Subcutaneous abdominal adipose tissue (tissue), 5 donors: ENCODE measurements around the gene USF2.

Experiments used
- H3K27ac ChIP-seq: one replicate; pipeline ENCODE4 v1.7.0; 2013; ENCODE audit warnings: low read depth, mild to moderate bottlenecking, inconsistent platforms, low read length, moderate library complexity
- H3K27me3 ChIP-seq, 5 donors: one replicate each; pipeline ENCODE4 v1.7.0; 2013; ENCODE audit warnings: low read length in 5 of 5, inconsistent platforms in 1 of 5; ENCODE audit not compliant: control insufficient read depth in 5 of 5, insufficient read depth in 4 of 5
- H3K36me3 ChIP-seq, 5 donors: one replicate each; pipeline ENCODE4 v1.7.0; 2013; ENCODE audit warnings: low read length in 5 of 5; ENCODE audit not compliant: control insufficient read depth in 5 of 5, insufficient read depth in 5 of 5
- H3K4me1 ChIP-seq, 5 donors: one replicate each; pipeline ENCODE4 v1.7.0; 2013; ENCODE audit warnings: low read length in 5 of 5, mild to moderate bottlenecking in 3 of 5, moderate library complexity in 1 of 5; ENCODE audit not compliant: control insufficient read depth in 5 of 5, insufficient read depth in 5 of 5
- H3K4me3 ChIP-seq, 5 donors: one replicate each; pipeline ENCODE4 v1.7.0; 2013; ENCODE audit warnings: low read length in 5 of 5, low read depth in 1 of 5
- H3K9ac ChIP-seq, 5 donors: one replicate each; pipeline ENCODE4 v1.7.0; 2013; ENCODE audit warnings: low read length in 5 of 5, mild to moderate bottlenecking in 4 of 5, moderate library complexity in 3 of 5
- H3K9me3 ChIP-seq, 5 donors: one replicate each; pipeline ENCODE4 v1.7.0; 2013; ENCODE audit warnings: low read length in 5 of 5; ENCODE audit not compliant: control insufficient read depth in 5 of 5
- donor health status: healthy.
- donor health status: healthy.
- donor health status: healthy.
- donor health status: healthy.
- donor health status: healthy.

The USF2 gene

GRCh38 chr19:35308910-35309309, 40.1 kb downstream of the USF2 start:
- Histone ChIP-seq H3K4me1 (peaks cover 0 to 7% (median 0%) of the 10 kb centered on the region in 5 donors), H3K9ac (no peak overlapping the region), H3K4me3 (no peak overlapping the region), H3K27me3 (peaks cover 3 to 17% (median 7%) of the 10 kb centered on the region in 5 donors), H3K27ac (no peak overlapping the region), H3K9me3 (no peaks in the 10 kb centered on the region), H3K36me3 (no peaks in the 10 kb centered on the region)

- H3K36me3 ChIP-seq: no peaks in the 10 kb centered on the region
- H3K9ac ChIP-seq: no peak overlapping the region
- H3K4me3 ChIP-seq: no peak overlapping the region
- H3K4me1 ChIP-seq: peaks cover 0 to 7% (median 0%) of the 10 kb centered on the region in 5 donors
- no peaks in the 10 kb centered on the region for H3K9me3 ChIP-seq
- no peak overlapping the region for H3K27ac ChIP-seq
- peaks cover 3 to 20% (median 5%) of the 10 kb centered on the region in 5 donors for H3K27me3 ChIP-seq
Measured at GRCh38 chr19:35309481-35310279, 40.9 kb downstream of the USF2 start.

- Histone ChIP-seq H3K36me3 (no peaks in the 10 kb centered on the region), H3K9ac (no peak overlapping the region), H3K4me1 (peaks cover 0 to 7% (median 0%) of the 10 kb centered on the region in 5 donors), H3K27ac (no peak overlapping the region), H3K4me3 (no peak overlapping the region), H3K9me3 (no peaks in the 10 kb centered on the region), H3K27me3 (peaks cover 3 to 17% (median 5%) of the 10 kb centered on the region in 5 donors)
Measured at GRCh38 chr19:35310331-35310730, 41.6 kb downstream of the USF2 start.

GRCh38 chr19:35310811-35311465, 42.2 kb downstream of the USF2 start:
- Histone ChIP-seq H3K9ac (no peak overlapping the region), H3K27me3 (peaks cover 3 to 14% (median 9%) of the 10 kb centered on the region in 5 donors), H3K36me3 (no peaks in the 10 kb centered on the region), H3K4me1 (peaks cover 0 to 7% (median 0%) of the 10 kb centered on the region in 5 donors), H3K4me3 (no peak overlapping the region), H3K27ac (no peak overlapping the region), H3K9me3 (no peaks in the 10 kb centered on the region)

- no peak overlapping the region for H3K9ac ChIP-seq
- H3K4me1 ChIP-seq: peaks cover 0 to 7% (median 0%) of the 10 kb centered on the region in 5 donors
- no peaks in the 10 kb centered on the region for H3K36me3 ChIP-seq
- H3K27ac ChIP-seq: no peak overlapping the region
- no peak overlapping the region for H3K4me3 ChIP-seq
- no peaks in the 10 kb centered on the region for H3K9me3 ChIP-seq
- peaks cover 3 to 12% (median 9%) of the 10 kb centered on the region in 5 donors for H3K27me3 ChIP-seq
Measured at GRCh38 chr19:35311901-35312665, 43.3 kb downstream of the USF2 start.

DNA sequence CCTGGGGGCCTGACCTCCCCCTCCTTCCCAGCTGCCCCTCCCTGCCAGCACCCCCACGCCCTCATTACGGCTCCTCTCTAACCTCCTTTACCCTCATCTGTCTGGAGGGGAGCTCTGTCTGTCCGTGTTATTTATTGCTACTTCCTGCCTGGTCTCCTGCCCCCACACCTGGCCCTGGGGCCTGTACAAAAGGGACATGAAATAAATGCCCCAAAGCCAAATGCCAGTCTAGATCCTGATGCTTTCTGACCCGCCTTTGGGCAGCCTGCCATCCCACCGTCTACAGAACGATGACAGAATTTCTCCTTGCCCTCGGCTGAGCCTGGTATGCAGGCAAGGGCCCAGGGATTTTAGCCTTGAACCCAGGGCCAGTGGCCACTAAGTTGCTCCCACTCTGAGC, 44.8 kb downstream of the USF2 start:
- Histone ChIP-seq H3K27ac (no peak overlapping the region), H3K4me1 (peaks cover 0 to 17% (median 2%) of the 10 kb centered on the region in 5 donors), H3K27me3 (peaks cover 0 to 12% (median 4%) of the 10 kb centered on the region in 5 donors), H3K4me3 (no peak overlapping the region), H3K36me3 (no peaks in the 10 kb centered on the region), H3K9me3 (no peaks in the 10 kb centered on the region), H3K9ac (no peak overlapping the region)

DNA sequence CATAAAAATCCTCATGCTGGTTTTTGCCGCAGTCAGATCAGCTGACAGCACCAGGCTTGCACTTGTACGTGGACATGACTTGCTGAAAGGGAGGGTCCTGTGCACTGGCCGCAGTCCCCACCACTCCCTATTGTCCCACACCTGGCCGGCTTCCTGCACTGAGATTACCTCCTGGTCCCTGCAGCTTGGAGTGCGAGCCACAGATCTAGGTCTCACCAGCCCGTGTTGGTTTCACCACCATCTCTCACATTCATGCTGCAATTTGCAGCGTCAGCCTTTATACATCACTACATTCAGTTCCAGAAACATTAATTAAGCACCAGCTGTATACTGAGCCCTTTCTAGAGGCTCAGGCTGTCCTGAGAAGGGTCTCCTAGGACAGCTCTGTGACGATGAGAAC, 45.3 kb downstream of the USF2 start:
- Histone ChIP-seq H3K27me3 (peaks cover 0 to 15% (median 4%) of the 10 kb centered on the region in 5 donors), H3K27ac (no peak overlapping the region), H3K4me1 (peaks cover 0 to 21% (median 7%) of the 10 kb centered on the region in 5 donors), H3K36me3 (no peaks in the 10 kb centered on the region), H3K9ac (no peak overlapping the region), H3K4me3 (no peak overlapping the region), H3K9me3 (no peaks in the 10 kb centered on the region)

GRCh38 chr19:35314858-35315470, 46.2 kb downstream of the USF2 start:
- no peak overlapping the region for H3K27ac ChIP-seq

DNA sequence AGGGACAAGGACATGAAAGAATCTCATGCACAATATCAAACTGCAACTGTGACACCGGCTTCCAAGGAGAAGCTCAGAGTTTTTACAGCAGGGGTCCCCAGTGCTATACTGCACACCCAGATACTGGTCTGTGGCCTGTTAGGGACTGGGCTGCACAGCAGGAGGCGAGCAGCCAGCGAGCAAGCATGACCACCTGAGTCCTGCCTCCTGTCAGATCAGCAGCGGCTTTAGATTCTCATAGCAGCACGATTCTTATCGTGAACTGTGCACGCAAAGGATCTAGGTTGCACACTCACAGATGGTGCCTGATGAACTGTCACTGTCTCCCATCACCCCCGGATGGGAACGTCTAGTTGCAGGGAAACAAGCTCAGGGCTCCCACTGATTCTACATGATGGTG, 47.1 kb downstream of the USF2 start:
- no peak overlapping the region for H3K9ac ChIP-seq
- H3K27ac ChIP-seq: no peak overlapping the region
- peaks cover 0 to 18% (median 4%) of the 10 kb centered on the region in 5 donors for H3K27me3 ChIP-seq
- H3K4me1 ChIP-seq: peaks cover 5 to 29% (median 7%) of the 10 kb centered on the region in 5 donors
- no peaks in the 10 kb centered on the region for H3K36me3 ChIP-seq
- H3K4me3 ChIP-seq: no peak overlapping the region
- no peaks in the 10 kb centered on the region for H3K9me3 ChIP-seq

More at GRCh38 chr19:35314858-35315470, 46.2 kb downstream of the USF2 start:
- Histone ChIP-seq H3K4me1 (peaks cover under 1 to 20% (median 7%) of the 10 kb centered on the region in 5 donors), H3K4me3 (no peak overlapping the region), H3K9ac (no peak overlapping the region), H3K27me3 (peaks cover 0 to 14% (median 4%) of the 10 kb centered on the region in 5 donors), H3K36me3 (no peaks in the 10 kb centered on the region), H3K9me3 (no peaks in the 10 kb centered on the region)
